Panc1 (cell line): ENCODE measurements around the gene GPR142. TPM values are rescaled to one million over a fixed set of nuclear protein-coding genes. Genes with fewer than 3 reads are reported as not detected.

ENCODE experiments used
- ATAC-seq: fragments of 200-7000 bp; cut with Tn5 transposase; 2 replicates; pipeline ENCODE4 v1.9.1; 2020; ENCODE audit warnings: mild to moderate bottlenecking, moderate library complexity
- BruUV-seq: library from RNA; stranded (reverse); fragments of 400-500 nt; replicated peaks from 2 replicates; lab custom pipeline; 2021; lab: Mats Ljungman, UMichigan
- CTCF ChIA-PET: fragments of 300-600 bp; sonication (Branson Sonifier 250); formaldehyde crosslinking; loops from one replicate; lab custom pipeline; 2022; ENCODE audit warnings: antibody characterized with exemption; lab: Charles Lee
- POLR2A ChIA-PET: fragments of 300-600 bp; sonication (Branson Sonifier 250); formaldehyde crosslinking; loops from one replicate; lab custom pipeline; 2022; ENCODE audit warnings: antibody characterized with exemption; lab: Charles Lee
- DNase-seq: peaks from one replicate; pipeline ENCODE4 v3.0.0-alpha.2; 2010; ENCODE audit warnings: low read depth, low spot score
- H3K27ac ChIP-seq: 2 replicates; pipeline ENCODE4 v1.5.1; 2011; ENCODE audit warnings: mild to moderate bottlenecking, low read length, inconsistent platforms
- H3K27me3 ChIP-seq: fragments of 200-500 bp; sonication (Bioruptor generic); 2 replicates; pipeline ENCODE4 v1.6.0; 2014; ENCODE audit warnings: low read length, inconsistent platforms; ENCODE audit not compliant: control insufficient read depth, insufficient read depth
- H3K36me3 ChIP-seq: fragments of 200-500 bp; sonication (Bioruptor generic); 2 replicates; pipeline ENCODE4 v1.5.1; 2014; ENCODE audit warnings: inconsistent platforms, mild to moderate bottlenecking, low read length, moderate library complexity; ENCODE audit not compliant: control insufficient read depth, insufficient read depth
- H3K4me1 ChIP-seq: 2 replicates; pipeline ENCODE4 v1.5.1; 2011; ENCODE audit warnings: inconsistent platforms, mild to moderate bottlenecking, low read length, moderate library complexity; ENCODE audit not compliant: control insufficient read depth, insufficient read depth
- H3K4me3 ChIP-seq, 2 experiments: 2 replicates each; pipeline ENCODE4 v1.5.1; 2011 to 2012; ENCODE audit warnings: low read depth in 2 of 2, low read length in 2 of 2, mild to moderate bottlenecking in 2 of 2, inconsistent platforms in 1 of 2, moderate library complexity in 1 of 2
- H3K9me3 ChIP-seq: fragments of 200-500 bp; sonication (Bioruptor generic); 2 replicates; pipeline ENCODE4 v1.5.1; 2014; ENCODE audit warnings: low read depth, mild to moderate bottlenecking, inconsistent platforms, low read length, moderate library complexity; ENCODE audit not compliant: control insufficient read depth, insufficient read depth
- POLR2AphosphoS5 ChIP-seq: IDR thresholded peaks from 2 replicates; pipeline ENCODE4 v1.6.1; 2012; ENCODE audit warnings: mild to moderate bottlenecking, low read depth, low read length, moderate library complexity
- SIN3A ChIP-seq: IDR thresholded peaks from 2 replicates; pipeline ENCODE4 v1.6.1; 2012; ENCODE audit warnings: low read depth, mild to moderate bottlenecking, low read length, moderate library complexity, borderline replicate concordance; ENCODE audit not compliant: insufficient read depth
- TCF7L2 ChIP-seq: IDR thresholded peaks from 2 replicates; pipeline ENCODE4 v1.6.1; 2011; ENCODE audit warnings: mild to moderate bottlenecking, low read depth, low read length, inconsistent platforms
- in situ Hi-C: cut with HindIII; loops from 2 replicates; pipeline ENCODE4 v1.10.0; 2016; ENCODE audit warnings: low sequenced_read_pairs, low pct_unique_long_range_greater_than_20kb
- intact Hi-C: fragments of 100-400 bp; cut with micrococcal nuclease; formaldehyde crosslinking; loops from one replicate; pipeline ENCODE4 v1.10.0; 2022; ENCODE audit not compliant: unreplicated experiment
- total RNA-seq: library from RNA; stranded (reverse); gene quantifications from one replicate; pipeline ENCODE4 v1.2.1, GENCODE V29; 2021; ENCODE audit not compliant: unreplicated experiment
- TF ChIP-seq, protein P1 (sequence below), 2 experiments: IDR thresholded peaks; 2 replicates each; pipeline ENCODE4 v1.6.1; 2011 to 2012; ENCODE audit warnings: low read depth in 2 of 2, control low read depth in 1 of 2, low read length in 1 of 2, mild to moderate bottlenecking in 1 of 2, moderate library complexity in 1 of 2; ENCODE audit not compliant: insufficient read depth in 1 of 2
- TF ChIP-seq, protein P2 (sequence below): fragments of 450-650 bp; IDR thresholded peaks from 2 replicates; pipeline ENCODE4 v1.5.1; 2017; ENCODE audit warnings: mild to moderate bottlenecking

GPR142 gene
- total RNA-seq, 1 experiment from 2014 or later: not detected

DNA sequence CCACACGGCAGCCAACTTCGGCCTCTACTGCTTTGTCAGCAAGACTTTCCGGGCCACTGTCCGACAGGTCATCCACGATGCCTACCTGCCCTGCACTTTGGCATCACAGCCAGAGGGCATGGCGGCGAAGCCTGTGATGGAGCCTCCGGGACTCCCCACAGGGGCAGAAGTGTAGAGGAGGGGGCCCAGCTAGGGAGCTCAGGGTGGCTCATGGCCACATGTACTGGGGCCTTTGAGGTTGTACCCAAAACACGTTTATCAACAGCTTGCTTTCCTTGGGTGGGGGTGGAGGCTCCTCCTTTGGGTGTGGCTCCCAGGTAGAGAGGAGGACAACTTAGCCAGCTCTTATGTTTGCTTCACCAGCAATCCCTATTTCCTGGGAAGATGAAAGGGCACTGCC is 5.1 kb downstream of the GPR142 start:
- TF ChIP-seq, protein P1, sequence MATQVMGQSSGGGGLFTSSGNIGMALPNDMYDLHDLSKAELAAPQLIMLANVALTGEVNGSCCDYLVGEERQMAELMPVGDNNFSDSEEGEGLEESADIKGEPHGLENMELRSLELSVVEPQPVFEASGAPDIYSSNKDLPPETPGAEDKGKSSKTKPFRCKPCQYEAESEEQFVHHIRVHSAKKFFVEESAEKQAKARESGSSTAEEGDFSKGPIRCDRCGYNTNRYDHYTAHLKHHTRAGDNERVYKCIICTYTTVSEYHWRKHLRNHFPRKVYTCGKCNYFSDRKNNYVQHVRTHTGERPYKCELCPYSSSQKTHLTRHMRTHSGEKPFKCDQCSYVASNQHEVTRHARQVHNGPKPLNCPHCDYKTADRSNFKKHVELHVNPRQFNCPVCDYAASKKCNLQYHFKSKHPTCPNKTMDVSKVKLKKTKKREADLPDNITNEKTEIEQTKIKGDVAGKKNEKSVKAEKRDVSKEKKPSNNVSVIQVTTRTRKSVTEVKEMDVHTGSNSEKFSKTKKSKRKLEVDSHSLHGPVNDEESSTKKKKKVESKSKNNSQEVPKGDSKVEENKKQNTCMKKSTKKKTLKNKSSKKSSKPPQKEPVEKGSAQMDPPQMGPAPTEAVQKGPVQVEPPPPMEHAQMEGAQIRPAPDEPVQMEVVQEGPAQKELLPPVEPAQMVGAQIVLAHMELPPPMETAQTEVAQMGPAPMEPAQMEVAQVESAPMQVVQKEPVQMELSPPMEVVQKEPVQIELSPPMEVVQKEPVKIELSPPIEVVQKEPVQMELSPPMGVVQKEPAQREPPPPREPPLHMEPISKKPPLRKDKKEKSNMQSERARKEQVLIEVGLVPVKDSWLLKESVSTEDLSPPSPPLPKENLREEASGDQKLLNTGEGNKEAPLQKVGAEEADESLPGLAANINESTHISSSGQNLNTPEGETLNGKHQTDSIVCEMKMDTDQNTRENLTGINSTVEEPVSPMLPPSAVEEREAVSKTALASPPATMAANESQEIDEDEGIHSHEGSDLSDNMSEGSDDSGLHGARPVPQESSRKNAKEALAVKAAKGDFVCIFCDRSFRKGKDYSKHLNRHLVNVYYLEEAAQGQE (IDR thresholded peaks at IDR 0.05; ENCODE audit: insufficient read depth in 1 of 2, low read depth in 2 of 2, low read length in 1 of 2): no peak
- no peak for TF ChIP-seq TCF7L2
- no peak for TF ChIP-seq POLR2AphosphoS5
- TF ChIP-seq, protein P2, sequence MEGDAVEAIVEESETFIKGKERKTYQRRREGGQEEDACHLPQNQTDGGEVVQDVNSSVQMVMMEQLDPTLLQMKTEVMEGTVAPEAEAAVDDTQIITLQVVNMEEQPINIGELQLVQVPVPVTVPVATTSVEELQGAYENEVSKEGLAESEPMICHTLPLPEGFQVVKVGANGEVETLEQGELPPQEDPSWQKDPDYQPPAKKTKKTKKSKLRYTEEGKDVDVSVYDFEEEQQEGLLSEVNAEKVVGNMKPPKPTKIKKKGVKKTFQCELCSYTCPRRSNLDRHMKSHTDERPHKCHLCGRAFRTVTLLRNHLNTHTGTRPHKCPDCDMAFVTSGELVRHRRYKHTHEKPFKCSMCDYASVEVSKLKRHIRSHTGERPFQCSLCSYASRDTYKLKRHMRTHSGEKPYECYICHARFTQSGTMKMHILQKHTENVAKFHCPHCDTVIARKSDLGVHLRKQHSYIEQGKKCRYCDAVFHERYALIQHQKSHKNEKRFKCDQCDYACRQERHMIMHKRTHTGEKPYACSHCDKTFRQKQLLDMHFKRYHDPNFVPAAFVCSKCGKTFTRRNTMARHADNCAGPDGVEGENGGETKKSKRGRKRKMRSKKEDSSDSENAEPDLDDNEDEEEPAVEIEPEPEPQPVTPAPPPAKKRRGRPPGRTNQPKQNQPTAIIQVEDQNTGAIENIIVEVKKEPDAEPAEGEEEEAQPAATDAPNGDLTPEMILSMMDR: no peak
- TF ChIP-seq SIN3A: no peak
- Histone ChIP-seq H3K4me1 (no peaks in the 10 kb centered on the region; the same call in 1 of the 2 replicates), H3K4me3 (no peak overlapping the region), H3K27me3 (peaks cover 8% of the 10 kb centered on the region), H3K9me3 (no peaks in the 10 kb centered on the region), H3K27ac (no peak overlapping the region), H3K36me3 (no peaks in the 10 kb centered on the region)
- in situ Hi-C loops: no loop called here
- no peak for DNase-seq
- ChIA-PET POLR2A (no interaction called here), CTCF (no interaction called here)
- ATAC-seq: no peak
- no TSS peak for BruUV-seq
- intact Hi-C loops: no loop called here

DNA sequence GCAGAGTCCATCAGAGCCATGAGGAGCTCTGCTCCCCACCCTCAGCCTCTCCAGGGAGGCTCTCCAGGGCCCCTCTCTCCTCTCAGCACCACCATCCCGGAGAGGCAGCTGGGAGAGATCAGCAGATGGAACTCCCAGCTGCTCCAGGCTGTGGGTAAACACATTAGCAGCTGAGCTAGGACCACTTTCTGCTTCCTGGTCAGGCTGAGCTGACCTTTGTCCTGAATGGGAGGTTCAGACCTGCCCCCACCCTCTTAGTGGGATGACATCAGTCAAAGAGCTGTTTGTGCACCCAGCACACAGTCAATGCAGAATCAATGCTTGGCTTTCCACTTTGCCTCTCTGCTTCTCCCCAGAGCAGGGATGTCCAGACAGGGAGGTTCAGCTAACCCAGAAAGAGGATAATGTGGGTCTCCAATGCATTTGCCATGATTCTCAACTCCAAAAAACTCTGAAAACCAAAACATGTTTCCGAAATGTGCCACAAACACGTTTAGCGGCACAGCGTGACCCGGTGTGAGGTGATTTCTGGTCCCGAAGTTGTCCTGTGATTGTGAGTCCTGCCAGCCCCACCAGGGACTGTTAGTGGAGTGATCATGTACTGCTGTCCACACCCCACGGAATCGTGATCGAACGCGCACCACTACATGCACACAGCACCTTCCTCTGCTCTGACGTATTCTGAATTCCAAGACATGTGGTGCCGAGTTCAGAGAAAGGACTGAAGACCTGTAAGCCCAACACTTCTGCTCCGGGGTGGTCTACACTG is 6.7 kb downstream of the GPR142 start:
- in situ Hi-C loops: no loop called here
- ATAC-seq (no peak), DNase-seq (no peak)
- TF ChIP-seq, protein P1 (IDR thresholded peaks at IDR 0.05; ENCODE audit: insufficient read depth in 1 of 2, low read depth in 2 of 2, low read length in 1 of 2): no peak
- CTCF ChIA-PET: interaction anchor here (0.5 to 1.6 kb wide), 5 partner anchors 11 to 274 kb away, joined by 3 to 5 read pairs (median 3); no protein-coding TSS in a partner anchor
- H3K36me3 ChIP-seq: no peaks in the 10 kb centered on the region
- POLR2A ChIA-PET: interaction anchor here (0.5 kb wide), 1 partner anchor 760 kb away, joined by 5 read pairs; no protein-coding TSS in a partner anchor
- no peak overlapping the region for H3K27ac ChIP-seq
- BruUV-seq: no TSS peak
- no peak overlapping the region for H3K4me3 ChIP-seq
- peaks cover 8% of the 10 kb centered on the region for H3K27me3 ChIP-seq
- H3K9me3 ChIP-seq: no peaks in the 10 kb centered on the region
- no peaks in the 10 kb centered on the region; the same call in 1 of the 2 replicates for H3K4me1 ChIP-seq
- intact Hi-C loops: no loop called here
